Neuron (in vitro differentiated cells): ENCODE measurements around the gene WDR91.

Experiments used
- H2AFZ ChIP-seq: one replicate; pipeline ENCODE4 v1.6.1; 2013; ENCODE audit warnings: low read depth, mild to moderate bottlenecking, inconsistent platforms, low read length, moderate library complexity
- H3K27me3 ChIP-seq: one replicate; pipeline ENCODE4 v1.6.1; 2013; ENCODE audit warnings: low read length; ENCODE audit not compliant: insufficient read depth
- H3K36me3 ChIP-seq: one replicate; pipeline ENCODE4 v1.6.1; 2013; ENCODE audit warnings: low read length; ENCODE audit not compliant: insufficient read depth
- H3K4me1 ChIP-seq: one replicate; pipeline ENCODE4 v1.6.1; 2013; ENCODE audit warnings: low read length; ENCODE audit not compliant: insufficient read depth
- H3K4me3 ChIP-seq: 2 replicates; pipeline ENCODE4 v1.5.1; 2013; ENCODE audit warnings: mild to moderate bottlenecking, low read length, moderate library complexity
- H3K9me3 ChIP-seq: one replicate; pipeline ENCODE4 v1.6.1; 2013; ENCODE audit warnings: low read length

WDR91 gene

GRCh38 chr7:135189961-135190360 lies 21.4 kb downstream of the WDR91 start:
- Histone ChIP-seq H3K36me3 (peaks cover 29% of the 10 kb centered on the region), H3K4me1 (peaks cover 14% of the 10 kb centered on the region)

GRCh38 chr7:135189221-135189662 lies 22.1 kb downstream of the WDR91 start:
- H3K9me3 ChIP-seq, result no peaks in the 10 kb centered on the region
- H3K27me3 ChIP-seq, result no peaks in the 10 kb centered on the region
- no peak overlapping the region for H2AFZ ChIP-seq
- H3K4me3 ChIP-seq, result no peak overlapping the region
- peaks cover 28% of the 10 kb centered on the region for H3K36me3 ChIP-seq
- H3K4me1 ChIP-seq, result peaks cover 14% of the 10 kb centered on the region

More at GRCh38 chr7:135189961-135190360, 21.4 kb downstream of the WDR91 start:
- Histone ChIP-seq H3K27me3 (no peaks in the 10 kb centered on the region), H3K9me3 (no peaks in the 10 kb centered on the region), H3K4me3 (no peak overlapping the region), H2AFZ (no peak overlapping the region)

GRCh38 chr7:135188298-135188984 lies 22.9 kb downstream of the WDR91 start:
- H3K27me3 ChIP-seq, result no peaks in the 10 kb centered on the region
- peaks cover 33% of the 10 kb centered on the region for H3K36me3 ChIP-seq
- no peak overlapping the region for H2AFZ ChIP-seq
- no peak overlapping the region for H3K4me3 ChIP-seq
- H3K9me3 ChIP-seq, result no peaks in the 10 kb centered on the region
- peaks cover 10% of the 10 kb centered on the region for H3K4me1 ChIP-seq

- Histone ChIP-seq H3K27me3 (no peaks in the 10 kb centered on the region), H3K36me3 (peaks cover 37% of the 10 kb centered on the region), H3K4me1 (peaks cover 8% of the 10 kb centered on the region), H2AFZ (no peak overlapping the region), H3K4me3 (no peak overlapping the region), H3K9me3 (peaks cover 10% of the 10 kb centered on the region)
Observed at GRCh38 chr7:135186841-135187253, 24.5 kb downstream of the WDR91 start.

GRCh38 chr7:135186261-135186540 lies 25.1 kb downstream of the WDR91 start:
- peaks cover 8% of the 10 kb centered on the region for H3K4me1 ChIP-seq
- no peak overlapping the region for H2AFZ ChIP-seq
- no peak overlapping the region for H3K4me3 ChIP-seq
- peaks cover 13% of the 10 kb centered on the region for H3K9me3 ChIP-seq
- H3K27me3 ChIP-seq, result no peaks in the 10 kb centered on the region
- H3K36me3 ChIP-seq, result peaks cover 37% of the 10 kb centered on the region

- peaks cover 16% of the 10 kb centered on the region for H3K9me3 ChIP-seq
- H3K4me3 ChIP-seq, result no peak overlapping the region
- H3K27me3 ChIP-seq, result no peaks in the 10 kb centered on the region
- peaks cover 37% of the 10 kb centered on the region for H3K36me3 ChIP-seq
- peaks cover 8% of the 10 kb centered on the region for H3K4me1 ChIP-seq
- no peak overlapping the region for H2AFZ ChIP-seq
Observed at GRCh38 chr7:135185471-135186260, 25.7 kb downstream of the WDR91 start.

GRCh38 chr7:135184254-135184841 lies 27.0 kb downstream of the WDR91 start:
- no peak overlapping the region for H2AFZ ChIP-seq
- H3K9me3 ChIP-seq, result peaks cover 20% of the 10 kb centered on the region
- peaks cover 3% of the 10 kb centered on the region for H3K4me1 ChIP-seq
- no peak overlapping the region for H3K4me3 ChIP-seq
- H3K27me3 ChIP-seq, result no peaks in the 10 kb centered on the region
- H3K36me3 ChIP-seq, result peaks cover 37% of the 10 kb centered on the region

- Histone ChIP-seq H3K27me3 (no peaks in the 10 kb centered on the region), H3K4me1 (no peaks in the 10 kb centered on the region), H3K9me3 (peaks cover 20% of the 10 kb centered on the region), H2AFZ (no peak overlapping the region), H3K4me3 (no peak overlapping the region), H3K36me3 (peaks cover 37% of the 10 kb centered on the region)
Observed at GRCh38 chr7:135183478-135183877, 27.8 kb downstream of the WDR91 start.

- Histone ChIP-seq H2AFZ (no peak overlapping the region), H3K4me1 (peaks cover 4% of the 10 kb centered on the region), H3K36me3 (peaks cover 30% of the 10 kb centered on the region), H3K27me3 (no peaks in the 10 kb centered on the region), H3K9me3 (peaks cover 20% of the 10 kb centered on the region), H3K4me3 (no peak overlapping the region)
Observed at GRCh38 chr7:135181929-135182678, 29.2 kb downstream of the WDR91 start.

- H3K9me3 ChIP-seq, result peaks cover 20% of the 10 kb centered on the region
- H3K36me3 ChIP-seq, result peaks cover 25% of the 10 kb centered on the region
- no peaks in the 10 kb centered on the region for H3K27me3 ChIP-seq
- no peak overlapping the region for H2AFZ ChIP-seq
- H3K4me1 ChIP-seq, result peaks cover 4% of the 10 kb centered on the region
- H3K4me3 ChIP-seq, result no peak overlapping the region
Observed at GRCh38 chr7:135181261-135181928, 29.9 kb downstream of the WDR91 start.

GRCh38 chr7:135180122-135180521 lies 31.2 kb downstream of the WDR91 start:
- peaks cover 14% of the 10 kb centered on the region for H3K36me3 ChIP-seq

GRCh38 chr7:135179321-135179925 lies 31.9 kb downstream of the WDR91 start:
- peaks cover 14% of the 10 kb centered on the region for H3K36me3 ChIP-seq
- no peak overlapping the region for H3K4me3 ChIP-seq
- H3K9me3 ChIP-seq, result peaks cover 20% of the 10 kb centered on the region
- peaks cover 4% of the 10 kb centered on the region for H3K4me1 ChIP-seq
- no peaks in the 10 kb centered on the region for H3K27me3 ChIP-seq
- no peak overlapping the region for H2AFZ ChIP-seq

More at GRCh38 chr7:135180122-135180521, 31.2 kb downstream of the WDR91 start:
- H3K4me3 ChIP-seq, result no peak overlapping the region
- no peaks in the 10 kb centered on the region for H3K27me3 ChIP-seq
- peaks cover 20% of the 10 kb centered on the region for H3K9me3 ChIP-seq
- H2AFZ ChIP-seq, result no peak overlapping the region
- H3K4me1 ChIP-seq, result peaks cover 4% of the 10 kb centered on the region
